ENCODE measurements around the gene CAPN6. TPM values are rescaled to one million over a fixed set of nuclear protein-coding genes. Genes with fewer than 3 reads are reported as not detected.

The CAPN6 gene
- total RNA-seq, 2 experiments from 2014 or later, result not detected

- CTCF ChIA-PET (ENCODE audit: unreplicated experiment), result no interaction called here
Measured at GRCh38 chrX:111288841-111289240, 18.6 kb upstream of the CAPN6 start.

GRCh38 chrX:111284631-111285293, 14.5 kb upstream of the CAPN6 start:
- H4K20me1 ChIP-seq (ENCODE audit: insufficient read depth, low read length), result no peaks in the 10 kb centered on the region
- ChIA-PET POLR2A (no interaction called here), CTCF (ENCODE audit: unreplicated experiment) (no interaction called here)
- H3K9me2 ChIP-seq (ENCODE audit: insufficient read depth, low read length), result no peaks in the 10 kb centered on the region
- H3K9me3 ChIP-seq (ENCODE audit: low read length), result no peaks in the 10 kb centered on the region
- intact Hi-C loops (cut with micrococcal nuclease; ENCODE audit: unreplicated experiment), result no loop called here
- no peak for TF ChIP-seq CTCF (conservative IDR thresholded peaks at IDR 0.05; ENCODE audit: low read length)
- BruUV-seq (replicated peaks), result no TSS peak
- no peaks in the 10 kb centered on the region for H3K4me1 ChIP-seq (ENCODE audit: insufficient read depth, low read length, poor library complexity, severe bottlenecking)
- no peak overlapping the region for H3K27ac ChIP-seq (ENCODE audit: low read depth, low read length, poor library complexity, severe bottlenecking)
- H2AFZ ChIP-seq (ENCODE audit: low read length), result no peak overlapping the region
- no peaks in the 10 kb centered on the region for H3K36me3 ChIP-seq (ENCODE audit: insufficient read depth, low read length)
- no peak overlapping the region for H3K4me3 ChIP-seq (ENCODE audit: low read depth, low read length, poor library complexity, severe bottlenecking)
- H3K79me2 ChIP-seq (ENCODE audit: insufficient read depth, low read depth, low read length), result no peaks in the 10 kb centered on the region
- H3K4me2 ChIP-seq (ENCODE audit: low read length), result no peak overlapping the region
- no peak for DNase-seq (ENCODE audit: low spot score)

More at GRCh38 chrX:111288841-111289240, 18.6 kb upstream of the CAPN6 start:
- H3K4me1 ChIP-seq (ENCODE audit: insufficient read depth, low read length, poor library complexity, severe bottlenecking), result no peaks in the 10 kb centered on the region
- no peak overlapping the region for H3K4me2 ChIP-seq (ENCODE audit: low read length)
- H3K4me3 ChIP-seq (ENCODE audit: low read depth, low read length, poor library complexity, severe bottlenecking), result no peak overlapping the region
- H3K9me2 ChIP-seq (ENCODE audit: insufficient read depth, low read length), result no peaks in the 10 kb centered on the region
- no peaks in the 10 kb centered on the region for H3K79me2 ChIP-seq (ENCODE audit: insufficient read depth, low read depth, low read length)
- H2AFZ ChIP-seq (ENCODE audit: low read length), result no peak overlapping the region
- no peak for TF ChIP-seq EZH2phosphoT487 (IDR thresholded peaks at IDR 0.05; ENCODE audit: borderline replicate concordance, low read depth, low read length)
- TF ChIP-seq CTCF (conservative IDR thresholded peaks at IDR 0.05; ENCODE audit: low read length), result no peak
- no peaks in the 10 kb centered on the region for H4K20me1 ChIP-seq (ENCODE audit: insufficient read depth, low read length)
- H3K36me3 ChIP-seq (ENCODE audit: insufficient read depth, low read length), result no peaks in the 10 kb centered on the region
- intact Hi-C loops (cut with micrococcal nuclease; ENCODE audit: unreplicated experiment), result no loop called here
- no peak for DNase-seq (ENCODE audit: low spot score)
- no peak overlapping the region for H3K27ac ChIP-seq (ENCODE audit: low read depth, low read length, poor library complexity, severe bottlenecking)
- POLR2A ChIA-PET, result no interaction called here
- H3K9me3 ChIP-seq (ENCODE audit: low read length), result no peaks in the 10 kb centered on the region
- BruUV-seq (replicated peaks), result no TSS peak

GRCh38 chrX:111283446-111283845, 13.2 kb upstream of the CAPN6 start:
- H3K4me1 ChIP-seq (ENCODE audit: insufficient read depth, low read length, poor library complexity, severe bottlenecking), result no peaks in the 10 kb centered on the region
- TF ChIP-seq CTCF (conservative IDR thresholded peaks at IDR 0.05; ENCODE audit: low read length) (no peak), EZH2phosphoT487 (IDR thresholded peaks at IDR 0.05; ENCODE audit: borderline replicate concordance, low read depth, low read length) (no peak)
- no peaks in the 10 kb centered on the region for H4K20me1 ChIP-seq (ENCODE audit: insufficient read depth, low read length)
- CTCF ChIA-PET (ENCODE audit: unreplicated experiment), result no interaction called here
- intact Hi-C loops (cut with micrococcal nuclease; ENCODE audit: unreplicated experiment), result no loop called here
- no TSS peak for BruUV-seq (replicated peaks)
- no peaks in the 10 kb centered on the region for H3K9me2 ChIP-seq (ENCODE audit: insufficient read depth, low read length)
- no peaks in the 10 kb centered on the region for H3K36me3 ChIP-seq (ENCODE audit: insufficient read depth, low read length)
- DNase-seq (ENCODE audit: low spot score), result no peak
- no peak overlapping the region for H3K4me2 ChIP-seq (ENCODE audit: low read length)
- no peaks in the 10 kb centered on the region for H3K9me3 ChIP-seq (ENCODE audit: low read length)
- H3K27ac ChIP-seq (ENCODE audit: low read depth, low read length, poor library complexity, severe bottlenecking), result no peak overlapping the region
- POLR2A ChIA-PET, result no interaction called here
- H3K79me2 ChIP-seq (ENCODE audit: insufficient read depth, low read depth, low read length), result no peaks in the 10 kb centered on the region
- no peak overlapping the region for H3K4me3 ChIP-seq (ENCODE audit: low read depth, low read length, poor library complexity, severe bottlenecking)
- H2AFZ ChIP-seq (ENCODE audit: low read length), result no peak overlapping the region

Measured in OCI-LY7 (cell line).